IMR-90 (cell line): ENCODE data around the gene RGS3. TPM values are rescaled to one million over a fixed set of nuclear protein-coding genes. Genes with fewer than 3 reads are reported as not detected.

Experiments used
- ATAC-seq: fragments of 200-7000 bp; cut with Tn5 transposase; 2 replicates; pipeline ENCODE4 v1.9.1; 2020; ENCODE audit warnings: low read depth, mild to moderate bottlenecking, moderate library complexity
- BruUV-seq: library from RNA; stranded (reverse); fragments of 400-500 nt; replicated peaks from 2 replicates; lab custom pipeline; 2021; lab: Mats Ljungman, UMichigan
- CTCF ChIA-PET: fragments of 300-600 bp; formaldehyde crosslinking; extraction: SDS; loops from one replicate; lab custom pipeline; 2021; ENCODE audit warnings: antibody characterized with exemption; lab: Yijun Ruan, JAX
- POLR2A ChIA-PET: fragments of 300-600 bp; sonication (Branson Sonifier 250); formaldehyde crosslinking; loops from one replicate; lab custom pipeline; 2022; ENCODE audit warnings: antibody characterized with exemption; ENCODE audit not compliant: unreplicated experiment; lab: Charles Lee
- DNase-seq: peaks from one replicate; pipeline ENCODE4 v3.0.0; 2013
- H2AFZ ChIP-seq: replicated peaks from 2 replicates; pipeline ENCODE3; 2013; ENCODE audit warnings: low read length, mild to moderate bottlenecking; ENCODE audit not compliant: poor library complexity
- H2AK5ac ChIP-seq: 2 replicates; pipeline ENCODE4 v1.6.1; 2013; ENCODE audit warnings: low read depth, low read length, inconsistent platforms
- H2AK9ac ChIP-seq: replicated peaks from 2 replicates; pipeline ENCODE3; 2013; ENCODE audit warnings: mild to moderate bottlenecking, low read depth, low read length, moderate library complexity; ENCODE audit not compliant: poor library complexity
- H2BK120ac ChIP-seq: 2 replicates; pipeline ENCODE4 v1.6.1; 2013; ENCODE audit warnings: low read depth, low read length, inconsistent platforms
- H2BK15ac ChIP-seq: 3 replicates; pipeline ENCODE4 v1.6.1; 2013; ENCODE audit warnings: low read depth, low read length, inconsistent platforms
- H2BK20ac ChIP-seq: 2 replicates; pipeline ENCODE4 v1.6.1; 2013; ENCODE audit warnings: low read depth, mild to moderate bottlenecking, inconsistent platforms, low read length, moderate library complexity
- H2BK5ac ChIP-seq: 2 replicates; pipeline ENCODE4 v1.6.1; 2013; ENCODE audit warnings: mild to moderate bottlenecking, low read depth, low read length, inconsistent platforms; ENCODE audit not compliant: poor library complexity, severe bottlenecking
- H3K14ac ChIP-seq: replicated peaks from 2 replicates; pipeline ENCODE4 v1.6.1; 2013; ENCODE audit warnings: low read depth, low read length, inconsistent platforms
- H3K18ac ChIP-seq: 2 replicates; pipeline ENCODE4 v1.6.1; 2013; ENCODE audit warnings: low read depth, low read length, control low read depth
- H3K23ac ChIP-seq: 2 replicates; pipeline ENCODE4 v1.6.1; 2013; ENCODE audit warnings: low read depth, low read length, inconsistent platforms
- H3K27ac ChIP-seq: 2 replicates; pipeline ENCODE4 v1.5.1; 2013; ENCODE audit warnings: mild to moderate bottlenecking, control low read depth, low read length; ENCODE audit not compliant: insufficient read depth
- H3K27me3 ChIP-seq: 2 replicates; pipeline ENCODE4 v1.6.1; 2013; ENCODE audit warnings: low read length; ENCODE audit not compliant: control insufficient read depth, insufficient read depth
- H3K36me3 ChIP-seq: 2 replicates; pipeline ENCODE4 v1.6.1; 2013; ENCODE audit warnings: low read length, mixed read lengths; ENCODE audit not compliant: control insufficient read depth, insufficient read depth
- H3K4ac ChIP-seq: 2 replicates; pipeline ENCODE4 v1.6.1; 2013; ENCODE audit warnings: low read depth, low read length, inconsistent platforms
- H3K4me1 ChIP-seq: 2 replicates; pipeline ENCODE4 v1.6.1; 2013; ENCODE audit warnings: low read length, mixed read lengths; ENCODE audit not compliant: control insufficient read depth, insufficient read depth
- H3K4me2 ChIP-seq: 2 replicates; pipeline ENCODE4 v1.6.1; 2013; ENCODE audit warnings: low read depth, mild to moderate bottlenecking, control low read depth, low read length, moderate library complexity
- H3K4me3 ChIP-seq: 2 replicates; pipeline ENCODE4 v1.5.1; 2013; ENCODE audit warnings: low read depth, mild to moderate bottlenecking, control low read depth, low read length, moderate library complexity; ENCODE audit not compliant: insufficient read depth
- H3K56ac ChIP-seq: 2 replicates; pipeline ENCODE4 v1.6.1; 2013; ENCODE audit warnings: low read length, inconsistent platforms; ENCODE audit not compliant: insufficient read depth; ENCODE audit errors: extremely low read depth
- H3K79me1 ChIP-seq, 2 experiments: 2 replicates each; pipeline ENCODE4 v1.6.1; 2013; ENCODE audit warnings: low read length in 2 of 2, inconsistent platforms in 1 of 2, low read depth in 1 of 2
- H3K9ac ChIP-seq: 2 replicates; pipeline ENCODE4 v1.6.1; 2013; ENCODE audit warnings: low read depth, low read length, control low read depth
- H3K9me1 ChIP-seq: 2 replicates; pipeline ENCODE4 v1.6.1; 2013; ENCODE audit warnings: low read length, inconsistent platforms; ENCODE audit not compliant: insufficient read depth
- H3K9me3 ChIP-seq: 2 replicates; pipeline ENCODE4 v1.6.1; 2013; ENCODE audit warnings: low read length; ENCODE audit not compliant: control insufficient read depth, insufficient read depth
- H4K20me1 ChIP-seq: 2 replicates; pipeline ENCODE4 v1.6.1; 2013; ENCODE audit warnings: low read length, inconsistent platforms; ENCODE audit not compliant: insufficient read depth
- H4K5ac ChIP-seq: 2 replicates; pipeline ENCODE4 v1.6.1; 2013; ENCODE audit warnings: mild to moderate bottlenecking, low read depth, low read length, control low read depth
- H4K8ac ChIP-seq, 2 experiments: 2 replicates each; pipeline ENCODE4 v1.6.1; 2013; ENCODE audit warnings: low read depth in 2 of 2, low read length in 2 of 2, control low read depth in 1 of 2, inconsistent platforms in 1 of 2
- H4K91ac ChIP-seq: 2 replicates; pipeline ENCODE4 v1.6.1; 2013; ENCODE audit warnings: low read depth, low read length, inconsistent platforms; ENCODE audit not compliant: insufficient read depth
- CEBPB ChIP-seq: IDR thresholded peaks from 2 replicates; pipeline ENCODE4 v1.6.1; 2012; ENCODE audit warnings: low read depth, low read length, improper control_type of control experiment
- CHD1 ChIP-seq: IDR thresholded peaks from 2 replicates; pipeline ENCODE4 v1.6.1; 2012; ENCODE audit warnings: low read depth, low read length, improper control_type of control experiment
- CTCF ChIP-seq: conservative IDR thresholded peaks from 2 replicates; pipeline ENCODE4 v1.5.1; 2012; ENCODE audit warnings: mild to moderate bottlenecking, low read depth, low read length, improper control_type of control experiment
- ELK1 ChIP-seq: fragments of 150-350 bp; IDR thresholded peaks from 2 replicates; pipeline ENCODE4 v1.6.1; 2016; ENCODE audit warnings: low read depth, mild to moderate bottlenecking, low read length, moderate library complexity, borderline replicate concordance
- MAFK ChIP-seq: IDR thresholded peaks from 2 replicates; pipeline ENCODE4 v1.6.1; 2012; ENCODE audit warnings: low read depth, low read length, improper control_type of control experiment
- MAZ ChIP-seq: IDR thresholded peaks from 2 replicates; pipeline ENCODE4 v1.6.1; 2012; ENCODE audit warnings: low read depth, mild to moderate bottlenecking, low read length, improper control_type of control experiment, moderate library complexity, borderline replicate concordance
- MXI1 ChIP-seq: IDR thresholded peaks from 2 replicates; pipeline ENCODE4 v1.6.1; 2012; ENCODE audit warnings: low read depth, mild to moderate bottlenecking, low read length, moderate library complexity, borderline replicate concordance
- NFE2L2 ChIP-seq: fragments of 150-350 bp; IDR thresholded peaks from 2 replicates; pipeline ENCODE4 v1.6.1; 2016; ENCODE audit warnings: low read depth, mild to moderate bottlenecking, low read length
- POLR2A ChIP-seq: IDR thresholded peaks from 2 replicates; pipeline ENCODE4 v1.6.1; 2012; ENCODE audit warnings: mild to moderate bottlenecking, low read depth, low read length
- RCOR1 ChIP-seq: IDR thresholded peaks from 2 replicates; pipeline ENCODE4 v1.6.1; 2012; ENCODE audit warnings: mild to moderate bottlenecking, low read length, improper control_type of control experiment; ENCODE audit not compliant: insufficient replicate concordance
- RFX5 ChIP-seq: IDR thresholded peaks from 2 replicates; pipeline ENCODE4 v1.8.0; 2012; ENCODE audit warnings: low read depth, mild to moderate bottlenecking, low read length, moderate library complexity
- SMC3 ChIP-seq: fragments of 150-350 bp; IDR thresholded peaks from 2 replicates; pipeline ENCODE4 v1.6.1; 2016; ENCODE audit warnings: low read depth, mild to moderate bottlenecking, antibody characterized with exemption, low read length, moderate library complexity
- USF2 ChIP-seq: fragments of 150-350 bp; IDR thresholded peaks from 2 replicates; pipeline ENCODE4 v1.6.1; 2017; ENCODE audit warnings: mild to moderate bottlenecking, antibody characterized with exemption, low read length, low read depth
- WGBS, 2 experiments: methylation state at CpG; one replicate each; pipeline versions ENCODE4 v1.1.5 to v1.1.7; 2013; ENCODE audit warnings: missing lambda C conversion rate in 2 of 2; ENCODE audit not compliant: insufficient read length in 1 of 2; ENCODE audit errors: extremely low coverage in 2 of 2; 5-methylcytosine and 5-hydroxymethylcytosine counted together
- dilution Hi-C: fragments of 300-500 bp; cut with HindIII; formaldehyde crosslinking; loops from one replicate; pipeline ENCODE4 v1.14.3; 2018; ENCODE audit warnings: low sequenced_read_pairs; ENCODE audit not compliant: unreplicated experiment
- in situ Hi-C: fragments of 300-500 bp; cut with MboI; formaldehyde crosslinking; loops from 3 replicates; pipeline ENCODE4 v1.14.3; 2019; ENCODE audit warnings: low sequenced_read_pairs, inconsistent platforms, mixed read lengths
- intact Hi-C: fragments of 100-400 bp; cut with micrococcal nuclease; formaldehyde crosslinking; loops from 2 replicates; pipeline ENCODE4 v1.10.0; 2022
- polyA plus RNA-seq, 3 experiments: library from polyadenylated mRNA; depleted of rRNA; stranded (reverse); fragments of >200 nt; gene quantifications; 2 replicates each; pipeline ENCODE4 v1.2.3, GENCODE V29; 2012; ENCODE audit warnings: low replicate concordance in 1 of 3
- total RNA-seq: library from RNA; depleted of rRNA; stranded (reverse); fragments of >200 nt; gene quantifications from 2 replicates; pipeline ENCODE4 v1.2.3, GENCODE V29; 2012

The RGS3 gene
- total and polyA plus RNA-seq, 2 of the 4 experiments (the other 2 are of a cell fraction) = 51.8 to 65.6 TPM

- 83% methylated on average over 6 of the region's 12 CpGs; no CpG with 5 or more reads in 1 of the 2 experiments for WGBS, 2 experiments
- TF ChIP-seq MAFK = no peak
- no peak for TF ChIP-seq POLR2A
- no peak for TF ChIP-seq CTCF
- no peak for TF ChIP-seq RCOR1
- TF ChIP-seq RFX5 = no peak
- TF ChIP-seq MXI1 = no peak
- TF ChIP-seq CEBPB = no peak
- TF ChIP-seq NFE2L2 = no peak
- no peak for TF ChIP-seq USF2
- TF ChIP-seq ELK1 = no peak
- TF ChIP-seq MAZ = no peak
- TF ChIP-seq CHD1 = no peak
- TF ChIP-seq SMC3 = no peak
These were observed 156.2 kb downstream of the RGS3 start for GRCh38 chr9:113619491-113620376.

More at GRCh38 chr9:113619491-113620376, 156.2 kb downstream of the RGS3 start:
- peak overlapping the region; percentile 82 for H2AFZ ChIP-seq
- H3K27me3 ChIP-seq = no peaks in the 10 kb centered on the region
- intact Hi-C loops = loop anchor here (2.0 kb wide), 3 partner anchors 17 to 35 kb away; no protein-coding TSS in a partner anchor
- ChIA-PET CTCF (interaction anchor here (0.6 kb wide), 1 partner anchor 10 kb away, joined by 5 read pairs; no protein-coding TSS in a partner anchor), POLR2A (no interaction called here)
- peaks cover 37% of the 10 kb centered on the region for H3K9me1 ChIP-seq
- no peak overlapping the region for H3K4me3 ChIP-seq
- peak overlapping the region; percentile 96 for H3K27ac ChIP-seq
- peak overlapping the region; percentile 98 for H2AK5ac ChIP-seq
- H3K4me1 ChIP-seq = peaks cover 39% of the 10 kb centered on the region
- peak overlapping the region; percentile 72 for H3K18ac ChIP-seq
- peak overlapping the region; percentile 87; the same call in 1 of the 2 replicates for H3K23ac ChIP-seq
- H3K9ac ChIP-seq = peak overlapping the region; percentile 16
- in situ Hi-C loops = no loop called here
- dilution Hi-C loops = no loop called here
- H3K9me3 ChIP-seq = no peaks in the 10 kb centered on the region
- peak overlapping the region; percentile 92 for H3K4ac ChIP-seq
- peak overlapping the region; percentile 38 for H4K5ac ChIP-seq
- peak overlapping the region; percentile 83 for H3K14ac ChIP-seq
- H2AK9ac ChIP-seq = peak overlapping the region; percentile 26
- BruUV-seq = no TSS peak
- no peak overlapping the region; the same call in 1 of the 2 replicates for H3K4me2 ChIP-seq
- DNase-seq = no peak
- no peaks in the 10 kb centered on the region for H4K20me1 ChIP-seq
- peak overlapping the region; percentile 77; the same call in 1 of the 2 replicates for H3K56ac ChIP-seq
- H3K79me1 ChIP-seq = peaks cover 5 to 13% of the 10 kb centered on the region in 2 experiments; a peak in 3 of 4 replicates
- H2BK5ac ChIP-seq = peak overlapping the region; percentile 59
- H2BK120ac ChIP-seq = peak overlapping the region; percentile 99
- ATAC-seq = no peak
- H4K91ac ChIP-seq = peak overlapping the region; percentile 93
- peak overlapping the region; percentile 96 for H2BK15ac ChIP-seq
- H2BK20ac ChIP-seq = peak overlapping the region; percentile 94
- peak overlapping the region; percentile 83 to 98 for H4K8ac ChIP-seq
- H3K36me3 ChIP-seq = no peaks in the 10 kb centered on the region
